GM21825 (cell line): ENCODE results near the gene TSPO.

Experiments
- ATAC-seq: cut with Tn5 transposase; IDR thresholded peaks from one replicate; pipeline ENCODE4 v1.9.1; 2021; ENCODE audit warnings: mild to moderate bottlenecking, moderate library complexity; ENCODE audit not compliant: unreplicated experiment

The TSPO gene

DNA sequence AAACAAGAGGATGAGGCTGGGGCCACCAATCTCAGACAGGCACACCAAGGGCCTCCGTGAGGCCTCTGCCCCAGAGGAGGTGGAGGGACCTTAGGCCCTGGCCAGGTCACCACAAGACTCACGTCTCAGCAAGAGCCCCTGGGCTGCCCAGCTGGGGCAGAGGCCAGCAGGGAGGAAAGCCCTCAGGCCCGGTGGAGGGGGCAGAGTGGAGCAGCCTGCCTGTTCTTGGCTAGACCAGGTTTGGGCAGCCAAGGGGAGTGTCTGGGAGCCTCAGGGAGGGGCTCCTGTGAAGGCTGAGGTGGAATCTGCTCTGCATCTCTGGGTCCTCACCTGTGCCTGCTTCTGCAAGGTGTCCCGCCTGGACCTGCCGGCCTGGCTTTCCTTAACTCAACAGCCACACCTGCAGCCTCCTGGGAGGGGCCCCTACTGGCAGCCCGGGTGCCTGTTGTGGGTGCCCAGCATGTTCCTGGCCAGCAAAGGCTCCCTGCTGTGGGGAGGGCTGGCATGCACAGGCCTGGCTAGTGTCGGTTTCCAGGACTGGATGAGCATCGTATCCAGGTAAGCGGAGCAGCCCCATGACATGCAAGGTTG lies 23.7 kb downstream of the TSPO start:
- ATAC-seq, result no peak

DNA sequence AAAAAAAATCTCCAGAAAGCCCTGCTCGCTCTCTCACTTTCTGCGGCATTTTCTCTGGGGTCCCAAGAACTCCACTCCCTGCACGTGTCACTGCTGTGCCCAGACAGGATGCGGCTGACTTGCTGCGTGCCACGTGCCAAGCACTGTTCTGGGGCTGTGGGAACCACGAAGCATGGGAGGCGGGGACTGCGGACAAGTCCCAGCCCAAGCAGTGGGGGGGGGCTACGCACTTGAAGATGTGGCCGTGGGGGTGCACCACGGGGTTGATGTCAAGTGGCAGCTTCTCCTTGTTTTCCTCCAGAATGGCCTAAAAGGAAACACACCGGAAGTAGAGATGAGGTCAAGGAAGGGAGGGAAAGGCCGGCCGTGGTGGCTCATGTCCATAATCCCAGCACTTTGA lies 24.7 kb downstream of the TSPO start:
- ATAC-seq, result no peak

DNA sequence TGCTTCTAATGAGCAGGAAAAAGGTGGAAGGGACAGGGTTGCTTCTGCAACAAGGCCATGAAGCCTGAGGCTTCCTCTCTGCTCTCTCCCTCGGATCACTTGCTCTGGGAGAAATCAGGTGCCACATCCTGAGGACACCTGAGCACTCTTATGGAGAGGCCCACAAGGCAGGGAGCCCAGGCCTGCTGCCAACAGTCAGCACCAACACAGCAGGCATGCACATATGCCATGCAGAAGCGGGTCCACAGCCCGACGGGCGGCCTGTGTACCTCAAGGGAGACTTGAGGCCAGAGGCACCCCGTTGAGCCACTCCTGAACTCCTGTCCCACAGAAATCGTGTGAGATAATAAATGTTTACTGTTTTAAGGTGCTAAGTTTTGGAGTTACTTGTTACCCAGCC lies 26.1 kb downstream of the TSPO start:
- ATAC-seq, result no peak

DNA sequence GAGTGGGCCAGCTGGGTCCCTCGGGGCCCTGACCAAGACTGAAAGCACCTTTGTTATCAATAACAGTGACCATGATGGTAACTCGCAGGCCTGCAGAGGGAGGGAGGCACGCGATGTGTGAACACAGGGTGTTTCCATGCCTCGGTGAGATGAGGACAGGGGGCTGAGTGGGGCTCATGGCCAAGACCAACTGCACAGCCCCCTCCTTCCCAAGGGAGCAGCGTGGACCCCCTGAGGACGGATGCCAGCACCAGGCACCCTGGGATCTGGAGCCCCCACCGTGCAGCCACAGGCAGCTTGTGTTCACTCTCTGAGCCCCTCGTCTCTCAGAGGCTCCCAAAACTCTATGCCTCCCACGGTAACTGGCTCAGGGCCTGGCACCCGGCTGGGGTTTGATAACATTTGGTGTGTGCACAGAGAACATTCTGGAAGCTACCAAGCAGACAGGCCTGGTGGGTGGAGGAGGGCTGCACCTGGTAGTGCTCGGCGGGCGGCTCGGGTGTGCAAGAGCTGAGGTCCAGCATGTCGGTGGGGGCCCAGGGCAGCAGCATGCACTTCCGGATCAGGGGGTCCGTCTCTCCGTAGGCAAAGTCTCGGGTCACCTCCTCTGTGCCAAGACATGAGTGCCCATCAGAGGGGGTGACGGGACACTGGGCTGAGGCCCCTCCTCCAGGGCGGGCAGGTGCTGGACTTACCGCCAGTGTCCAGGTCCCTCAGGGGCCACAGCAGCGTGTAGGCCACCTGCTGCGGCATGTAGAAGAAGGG lies 28.0 kb downstream of the TSPO start:
- ATAC-seq, result no peak

- ATAC-seq, result no peak
Measured at GRCh38 chr22:43179911-43180195, 28.5 kb downstream of the TSPO start.

DNA sequence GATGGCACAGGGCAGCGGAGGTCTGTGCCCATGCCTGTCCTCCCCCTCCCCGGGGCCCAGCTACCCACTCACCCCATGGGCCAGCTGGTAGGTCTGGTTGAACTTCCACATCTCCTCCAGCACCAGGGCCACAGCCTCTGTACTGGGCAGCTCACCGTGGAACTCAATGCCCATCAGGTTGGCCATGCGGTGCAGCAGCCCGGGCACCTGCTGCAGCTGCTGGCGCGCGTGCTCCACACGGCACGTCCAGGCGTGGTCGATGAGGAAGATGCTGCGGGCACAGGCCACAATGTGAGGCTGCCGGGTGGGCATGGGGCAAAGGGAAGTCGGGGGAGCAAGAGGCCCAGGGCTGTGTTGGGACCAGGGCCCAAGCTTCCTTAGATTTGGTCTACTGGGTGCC lies 29.3 kb downstream of the TSPO start:
- no peak for ATAC-seq

DNA sequence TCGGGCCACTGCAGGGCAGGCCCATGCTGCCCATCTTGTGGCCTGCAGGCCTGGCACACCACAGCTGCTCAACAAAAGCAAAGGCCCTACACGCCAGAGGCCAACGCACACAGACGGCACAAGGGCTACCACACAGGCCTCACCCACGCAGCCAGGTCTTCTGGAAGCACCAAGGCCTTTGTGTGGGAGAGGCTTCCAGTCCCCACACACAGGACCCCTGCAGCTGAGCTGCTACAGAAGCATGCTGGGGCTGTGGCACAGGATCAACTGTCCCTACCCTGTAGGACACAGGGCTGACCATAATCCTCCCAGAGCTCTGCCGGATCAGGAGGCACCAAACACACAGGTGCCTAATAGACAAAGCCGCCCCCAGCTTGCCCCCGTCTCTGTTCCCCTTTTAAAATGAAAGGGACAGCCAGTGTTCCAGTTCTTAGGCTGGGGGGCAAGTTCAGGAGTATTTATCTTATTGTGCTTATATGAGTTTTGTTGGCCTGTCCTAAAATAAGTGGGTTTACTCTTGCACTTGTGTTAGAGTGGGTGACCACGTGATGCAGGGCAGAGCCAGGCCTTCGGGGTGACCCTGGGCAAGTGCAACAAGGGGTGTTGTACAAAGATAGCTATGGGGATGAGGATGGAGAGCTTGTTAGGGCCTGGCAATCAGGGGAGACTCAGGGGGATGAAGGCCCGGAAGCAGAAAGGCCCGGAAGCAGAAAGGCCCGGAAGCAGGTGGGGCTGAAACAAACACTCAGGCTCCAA lies 30.1 kb downstream of the TSPO start:
- no peak for ATAC-seq

DNA sequence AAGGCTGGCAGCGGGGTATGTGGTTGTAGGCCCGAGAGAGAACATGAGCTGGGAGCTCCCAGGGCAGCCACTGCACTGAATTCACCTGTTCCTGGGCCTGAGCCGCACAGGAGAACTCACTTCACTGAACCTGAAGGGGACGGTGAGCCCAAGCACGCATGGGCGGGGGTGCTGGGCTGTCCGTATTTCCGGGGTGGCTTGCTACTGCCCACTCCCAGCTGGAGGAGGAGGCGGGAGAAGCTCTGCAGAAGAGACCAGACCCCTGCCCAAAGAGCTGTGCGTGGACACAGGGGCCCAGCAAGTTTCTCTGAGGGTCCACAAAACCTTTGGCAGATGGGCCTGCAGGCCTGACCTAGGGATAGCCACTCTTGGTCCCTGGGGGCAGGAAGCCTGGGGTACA lies 30.8 kb downstream of the TSPO start:
- ATAC-seq, result no peak

GRCh38 chr22:43182726-43183125 lies 31.4 kb downstream of the TSPO start:
- ATAC-seq, result no peak

DNA sequence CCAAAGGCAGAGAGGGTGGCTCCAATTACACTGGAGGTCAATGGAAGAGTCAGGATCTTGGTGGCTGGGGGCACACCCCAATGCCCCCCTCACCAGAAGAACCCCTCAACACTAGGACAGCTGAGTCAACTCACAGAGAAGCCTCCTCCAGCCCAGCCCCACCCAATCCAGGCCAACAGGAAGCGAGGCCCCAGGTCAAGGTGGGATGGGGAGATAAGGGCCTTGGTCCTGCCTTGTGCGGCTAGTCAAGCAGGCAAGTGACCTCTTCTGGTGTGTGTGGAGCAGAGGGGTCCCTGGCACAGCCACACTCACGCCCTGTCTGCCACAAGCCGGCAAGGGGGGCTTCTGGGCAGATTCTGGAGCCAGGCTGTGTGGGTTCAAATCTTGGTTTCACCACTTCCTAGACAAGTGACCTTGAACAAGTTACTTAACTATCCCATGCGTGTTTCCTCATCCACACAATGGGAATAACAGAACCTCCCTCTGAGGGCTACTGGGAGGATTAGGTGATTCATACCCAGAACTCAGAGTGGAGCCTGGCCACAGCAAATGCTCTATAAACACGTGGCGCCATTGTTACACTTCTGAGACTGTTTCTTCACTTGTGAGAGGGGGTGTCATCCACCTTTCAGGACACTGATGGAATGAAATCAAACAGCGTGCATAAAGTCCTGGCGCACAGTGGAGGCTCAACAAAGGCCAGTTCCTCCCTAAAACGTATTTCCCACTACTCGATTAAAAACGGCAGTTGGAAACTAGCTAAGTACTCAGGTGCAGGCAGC lies 32.3 kb downstream of the TSPO start:
- ATAC-seq, result no peak

DNA sequence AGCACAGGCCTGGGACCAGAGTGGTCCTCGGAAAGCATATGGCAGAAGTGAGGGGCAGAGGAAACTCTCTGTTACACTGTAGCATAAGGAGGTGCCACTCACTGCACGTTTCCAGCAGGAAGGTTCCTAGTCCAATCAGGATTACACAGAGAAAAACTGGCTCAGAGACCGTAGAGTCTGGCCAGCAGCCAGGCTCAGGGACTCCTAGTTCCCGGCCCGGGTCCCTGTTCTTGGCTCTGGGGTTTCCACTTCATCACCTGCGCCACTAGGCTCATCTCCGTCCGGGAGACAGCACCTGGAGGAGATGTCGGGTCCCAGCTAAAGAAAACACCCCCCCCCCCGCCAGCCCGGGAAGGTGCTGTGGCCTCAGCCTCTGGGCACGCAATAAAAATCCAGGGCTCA lies 34.5 kb downstream of the TSPO start:
- no peak for ATAC-seq

- peak; percentile 46 for ATAC-seq
Measured at GRCh38 chr22:43186272-43187170, 35.2 kb downstream of the TSPO start, which contains the start of gene TTLL12. TTLL12 (minus strand) TSS chr22:43187134; CDS start chr22:43187069, 65 bp downstream.

GRCh38 chr22:43187171-43188099 lies 36.1 kb downstream of the TSPO start:
- peak; percentile 72 for ATAC-seq

DNA sequence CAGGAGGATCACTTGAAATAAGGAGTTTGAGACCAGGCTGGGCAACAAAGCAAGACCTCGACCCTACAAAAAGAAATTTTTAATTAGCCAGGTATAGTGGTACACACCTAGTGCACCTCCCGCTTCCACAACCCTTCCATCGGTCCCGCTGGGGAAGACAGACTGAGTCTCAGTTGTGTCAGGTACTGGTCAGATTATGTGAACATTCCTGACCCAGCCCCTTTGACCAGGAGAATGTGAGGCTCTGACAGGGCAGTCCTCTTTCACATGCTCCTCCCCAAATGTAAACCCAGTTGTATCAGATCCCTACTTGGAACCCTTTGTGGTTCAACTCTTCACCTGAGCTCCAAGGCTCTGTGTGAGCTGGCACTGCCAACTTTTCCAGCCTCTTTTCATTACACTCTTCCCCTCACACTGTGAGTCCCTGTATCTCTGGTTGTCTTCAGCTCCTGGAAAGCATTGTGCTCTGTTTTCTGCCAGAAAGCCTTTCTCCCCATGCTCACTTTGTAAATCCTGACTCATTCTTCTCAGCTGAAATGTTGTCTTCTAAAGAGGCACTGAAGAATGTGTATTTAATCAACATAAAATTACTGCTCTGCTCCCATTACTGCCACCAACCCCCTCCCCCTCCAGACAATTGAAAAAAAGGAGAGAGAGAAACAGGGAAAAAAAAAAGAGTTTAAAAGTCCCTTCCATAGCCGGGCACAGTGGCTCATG lies 37.6 kb downstream of the TSPO start:
- ATAC-seq, result no peak

GRCh38 chr22:43191831-43192230 lies 40.5 kb downstream of the TSPO start:
- no peak for ATAC-seq

GRCh38 chr22:43197271-43197941 lies 46.0 kb downstream of the TSPO start:
- no peak for ATAC-seq

DNA sequence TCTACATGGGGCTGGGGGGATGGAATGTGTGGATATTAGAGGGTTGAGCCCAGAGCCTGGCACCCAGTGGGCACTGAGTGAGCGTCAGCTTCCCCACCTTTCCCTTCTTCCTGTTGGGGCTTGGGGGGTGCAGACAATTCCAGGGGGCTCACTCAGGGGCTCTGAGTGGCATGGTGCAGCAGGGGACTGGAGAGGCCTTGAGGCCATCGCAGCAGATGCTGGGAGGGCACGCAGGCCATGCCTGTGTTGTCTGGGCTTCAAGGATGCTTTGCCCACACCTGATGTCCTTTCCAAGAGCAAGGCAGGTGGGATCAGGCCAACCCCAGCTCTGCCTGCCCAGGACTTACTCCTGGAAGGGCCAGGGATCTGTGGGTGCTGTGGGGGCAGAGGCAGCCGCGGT lies 46.8 kb downstream of the TSPO start:
- no peak for ATAC-seq

- no peak for ATAC-seq
Measured at GRCh38 chr22:43198936-43199335, 47.6 kb downstream of the TSPO start.
